Endothelial cell (in vitro differentiated cells): ENCODE measurements around the gene UQCR11. TPM values are rescaled to one million over a fixed set of nuclear protein-coding genes. Genes with fewer than 3 reads are reported as not detected.

Experiments
- DNase-seq: peaks from one replicate; pipeline ENCODE4 v3.0.0; 2021; ENCODE audit warnings: low spot score
- H3K27ac Mint-ChIP-seq: one replicate; pipeline ENCODE4 v1.8.0; 2021; ENCODE audit warnings: mixed read lengths, inconsistent platforms; ENCODE audit not compliant: unreplicated experiment
- H3K27me3 Mint-ChIP-seq: one replicate; pipeline ENCODE4 v1.8.0; 2021; ENCODE audit warnings: mild to moderate bottlenecking, moderate library complexity, mixed read lengths, inconsistent platforms; ENCODE audit not compliant: unreplicated experiment
- H3K36me3 Mint-ChIP-seq: one replicate; pipeline ENCODE4 v1.8.0; 2021; ENCODE audit warnings: mild to moderate bottlenecking, low read depth, mixed read lengths, inconsistent platforms; ENCODE audit not compliant: unreplicated experiment
- H3K4me1 Mint-ChIP-seq: one replicate; pipeline ENCODE4 v1.8.0; 2021; ENCODE audit warnings: mild to moderate bottlenecking, mixed read lengths, inconsistent platforms; ENCODE audit not compliant: unreplicated experiment
- H3K4me3 Mint-ChIP-seq: one replicate; pipeline ENCODE4 v1.8.0; 2021; ENCODE audit warnings: mild to moderate bottlenecking, mixed read lengths, inconsistent platforms; ENCODE audit not compliant: unreplicated experiment
- H3K9me3 Mint-ChIP-seq: one replicate; pipeline ENCODE4 v1.8.0; 2021; ENCODE audit warnings: mixed read lengths, inconsistent platforms; ENCODE audit not compliant: unreplicated experiment
- total RNA-seq: library from RNA; stranded (reverse); fragmentation: NEBNext Ultra II Directional; extraction: Animal tissue kit (Norgen Biotek cat#: 25700); gene quantifications from one replicate; pipeline ENCODE4 v1.2.1, GENCODE V29; 2021; ENCODE audit not compliant: unreplicated experiment
- TF ChIP-seq, protein P1 (sequence below): fragments of 200-600 bp; sonication (generic); IDR thresholded peaks from one replicate; pipeline ENCODE4 v1.5.0; 2021; ENCODE audit warnings: antibody characterized with exemption; ENCODE audit not compliant: unreplicated experiment

The UQCR11 gene
- total RNA-seq, 1 donor from 2014 or later: 182 TPM

GRCh38 chr19:1616396-1616795 lies 11.1 kb upstream of the UQCR11 start:
- Mint-ChIP-seq H3K4me1 (no peaks in the 10 kb centered on the region), H3K27me3 (peaks cover 10% of the 10 kb centered on the region), H3K27ac (no peak overlapping the region), H3K36me3 (peaks cover 27% of the 10 kb centered on the region), H3K9me3 (no peaks in the 10 kb centered on the region), H3K4me3 (peak overlapping the region; percentile 31)
- DNase-seq: no peak
- TF ChIP-seq, protein P1, sequence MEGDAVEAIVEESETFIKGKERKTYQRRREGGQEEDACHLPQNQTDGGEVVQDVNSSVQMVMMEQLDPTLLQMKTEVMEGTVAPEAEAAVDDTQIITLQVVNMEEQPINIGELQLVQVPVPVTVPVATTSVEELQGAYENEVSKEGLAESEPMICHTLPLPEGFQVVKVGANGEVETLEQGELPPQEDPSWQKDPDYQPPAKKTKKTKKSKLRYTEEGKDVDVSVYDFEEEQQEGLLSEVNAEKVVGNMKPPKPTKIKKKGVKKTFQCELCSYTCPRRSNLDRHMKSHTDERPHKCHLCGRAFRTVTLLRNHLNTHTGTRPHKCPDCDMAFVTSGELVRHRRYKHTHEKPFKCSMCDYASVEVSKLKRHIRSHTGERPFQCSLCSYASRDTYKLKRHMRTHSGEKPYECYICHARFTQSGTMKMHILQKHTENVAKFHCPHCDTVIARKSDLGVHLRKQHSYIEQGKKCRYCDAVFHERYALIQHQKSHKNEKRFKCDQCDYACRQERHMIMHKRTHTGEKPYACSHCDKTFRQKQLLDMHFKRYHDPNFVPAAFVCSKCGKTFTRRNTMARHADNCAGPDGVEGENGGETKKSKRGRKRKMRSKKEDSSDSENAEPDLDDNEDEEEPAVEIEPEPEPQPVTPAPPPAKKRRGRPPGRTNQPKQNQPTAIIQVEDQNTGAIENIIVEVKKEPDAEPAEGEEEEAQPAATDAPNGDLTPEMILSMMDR: no peak

GRCh38 chr19:1615156-1615765 lies 10.0 kb upstream of the UQCR11 start:
- H3K27ac Mint-ChIP-seq: no peak overlapping the region
- TF ChIP-seq, protein P1: no peak
- no peaks in the 10 kb centered on the region for H3K4me1 Mint-ChIP-seq
- H3K27me3 Mint-ChIP-seq: peaks cover 10% of the 10 kb centered on the region
- H3K9me3 Mint-ChIP-seq: no peaks in the 10 kb centered on the region
- DNase-seq: no peak
- peaks cover 34% of the 10 kb centered on the region for H3K36me3 Mint-ChIP-seq
- H3K4me3 Mint-ChIP-seq: peak overlapping the region; percentile 54

DNA sequence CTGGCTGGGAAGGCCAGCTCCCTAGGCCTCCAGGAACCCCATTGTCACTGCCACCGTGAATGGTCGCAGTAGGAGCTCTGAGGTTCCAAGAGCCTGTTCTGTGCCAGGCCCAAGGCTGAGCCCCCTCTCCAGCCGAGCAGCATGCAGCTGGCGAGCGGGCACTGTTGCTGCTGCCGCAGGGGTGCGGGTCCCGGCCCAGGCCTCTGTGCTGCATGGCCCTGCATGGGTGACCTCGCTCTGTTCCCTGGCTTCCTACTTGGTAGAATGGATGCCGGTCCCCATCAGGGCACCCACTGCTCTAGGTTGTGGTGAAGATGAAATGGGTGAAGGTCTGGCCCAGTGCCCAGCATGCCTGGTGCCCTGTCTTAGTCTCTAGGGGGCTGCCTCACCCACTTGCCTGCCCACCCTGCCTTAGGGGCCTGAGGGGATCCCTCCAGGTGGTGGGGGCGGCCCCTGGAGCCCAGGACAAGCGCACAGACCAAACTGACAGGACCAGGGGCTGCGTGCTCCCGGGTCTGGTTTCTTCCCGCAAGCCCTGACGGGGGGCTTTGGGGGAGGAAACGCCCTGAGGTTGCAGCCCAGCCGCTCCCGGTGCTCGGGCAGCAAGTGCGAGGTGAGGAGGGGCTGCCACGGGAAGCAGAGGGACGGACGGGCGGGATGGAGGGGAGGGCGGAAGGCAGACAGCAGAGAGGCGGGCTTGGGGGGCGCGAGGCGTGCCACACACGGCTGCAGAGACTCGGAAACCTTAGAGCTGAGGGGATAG lies 8.7 kb upstream of the UQCR11 start:
- no peaks in the 10 kb centered on the region for H3K4me1 Mint-ChIP-seq
- H3K9me3 Mint-ChIP-seq: no peaks in the 10 kb centered on the region
- H3K36me3 Mint-ChIP-seq: peaks cover 31% of the 10 kb centered on the region
- H3K27me3 Mint-ChIP-seq: peaks cover 13% of the 10 kb centered on the region
- no peak overlapping the region for H3K4me3 Mint-ChIP-seq
- no peak overlapping the region for H3K27ac Mint-ChIP-seq
- DNase-seq: no peak
- TF ChIP-seq, protein P1: no peak

DNA sequence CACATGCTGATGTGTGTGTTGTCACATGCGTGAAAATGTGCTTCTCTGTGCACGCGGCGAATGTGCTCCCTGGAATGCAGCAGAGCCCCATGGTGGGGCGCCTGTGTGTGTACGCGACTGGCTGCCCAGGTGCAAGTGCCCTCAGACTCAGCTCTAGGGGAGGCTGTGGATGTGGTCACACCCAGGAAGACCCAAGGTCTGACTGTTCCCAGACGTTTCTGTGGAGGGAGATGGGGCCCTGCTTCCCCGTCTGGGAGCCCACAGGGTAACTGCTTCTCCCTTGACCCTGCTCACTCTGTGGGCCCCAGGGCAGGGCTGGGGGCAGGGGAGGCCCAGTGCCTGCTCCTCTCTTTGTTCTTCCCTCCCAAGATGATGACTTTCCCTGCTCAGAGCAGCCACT lies 7.9 kb upstream of the UQCR11 start:
- no peak for DNase-seq
- H3K4me1 Mint-ChIP-seq: no peaks in the 10 kb centered on the region

More for the DNA sequence above, 7.9 kb upstream of the UQCR11 start:
- H3K9me3 Mint-ChIP-seq: no peaks in the 10 kb centered on the region
- no peak overlapping the region for H3K27ac Mint-ChIP-seq
- H3K4me3 Mint-ChIP-seq: peak overlapping the region; percentile 47
- peaks cover 26% of the 10 kb centered on the region for H3K36me3 Mint-ChIP-seq
- TF ChIP-seq, protein P1: no peak
- H3K27me3 Mint-ChIP-seq: peaks cover 11% of the 10 kb centered on the region
